WTC11 (cell line): Measurements from ENCODE around the gene SUPT7L. TPM values are rescaled to one million over a fixed set of nuclear protein-coding genes. Genes with fewer than 3 reads are reported as not detected.

Source experiments
- ATAC-seq: fragments of 200-7000 bp; cut with Tn5 transposase; 2 replicates; pipeline ENCODE4 v1.10.0; 2021; ENCODE audit warnings: mild to moderate bottlenecking, moderate library complexity
- CTCF ChIA-PET: fragments of 300-600 bp; sonication (Branson Sonifier 250); formaldehyde crosslinking; loops from one replicate; lab custom pipeline; 2021; ENCODE audit warnings: antibody characterized with exemption; lab: Charles Lee
- POLR2A ChIA-PET: fragments of 350-600 bp; sonication (Branson Sonifier 250); formaldehyde crosslinking; loops from one replicate; lab custom pipeline; 2021; ENCODE audit warnings: antibody characterized with exemption; lab: Charles Lee
- DNase-seq: peaks from one replicate; pipeline ENCODE4 v3.0.0; 2021; ENCODE audit warnings: low spot score
- H3K27ac Mint-ChIP-seq: 2 replicates; pipeline ENCODE4 v1.8.0; 2021; ENCODE audit warnings: mixed read lengths
- H3K27me3 Mint-ChIP-seq: 2 replicates; pipeline ENCODE4 v1.8.0; 2021; ENCODE audit warnings: low read depth, mild to moderate bottlenecking, moderate library complexity, mixed read lengths
- H3K36me3 Mint-ChIP-seq: 2 replicates; pipeline ENCODE4 v1.8.0; 2021; ENCODE audit warnings: mixed read lengths
- H3K4me1 Mint-ChIP-seq: 2 replicates; pipeline ENCODE4 v1.8.0; 2022; ENCODE audit warnings: mixed read lengths
- H3K4me3 Mint-ChIP-seq: 2 replicates; pipeline ENCODE4 v1.8.0; 2021; ENCODE audit warnings: mild to moderate bottlenecking, moderate library complexity, mixed read lengths
- H3K9me3 Mint-ChIP-seq: 2 replicates; pipeline ENCODE4 v1.8.0; 2021; ENCODE audit warnings: mixed read lengths
- ATF1 ChIP-seq: sonication (generic); formaldehyde crosslinking; IDR thresholded peaks from 2 replicates; pipeline ENCODE4 v1.8.1; 2023; ENCODE audit warnings: mild to moderate bottlenecking, moderate library complexity, missing genetic modification reagents
- E2F5 ChIP-seq: sonication (generic); formaldehyde crosslinking; IDR thresholded peaks from 2 replicates; pipeline ENCODE4 v1.8.1; 2022; ENCODE audit warnings: mild to moderate bottlenecking, moderate library complexity, missing genetic modification reagents
- ETV6 ChIP-seq: sonication (generic); formaldehyde crosslinking; IDR thresholded peaks from 2 replicates; pipeline ENCODE4 v1.8.1; 2022; ENCODE audit warnings: mild to moderate bottlenecking, missing genetic modification reagents
- FOXK1 ChIP-seq: sonication (generic); formaldehyde crosslinking; IDR thresholded peaks from 2 replicates; pipeline ENCODE4 v1.8.0; 2022; ENCODE audit warnings: mild to moderate bottlenecking, moderate library complexity, missing genetic modification reagents
- MXD4 ChIP-seq: fragments of 250-450 bp; sonication (Bioruptor Pico); IDR thresholded peaks from 2 replicates; pipeline ENCODE4 v1.8.0; 2021; ENCODE audit warnings: mild to moderate bottlenecking, moderate library complexity, borderline replicate concordance
- NFE2L1 ChIP-seq: sonication (generic); formaldehyde crosslinking; IDR thresholded peaks from 2 replicates; pipeline ENCODE4 v1.8.1; 2023; ENCODE audit warnings: missing genetic modification reagents
- NR2C2 ChIP-seq: sonication (generic); formaldehyde crosslinking; IDR thresholded peaks from 2 replicates; pipeline ENCODE4 v1.8.0; 2022; ENCODE audit warnings: mild to moderate bottlenecking, missing genetic modification reagents
- NR3C1 ChIP-seq: sonication (generic); formaldehyde crosslinking; conservative IDR thresholded peaks from 2 replicates; pipeline ENCODE4 v1.8.1; 2023; ENCODE audit warnings: low read depth, mild to moderate bottlenecking, missing genetic modification reagents
- RELA ChIP-seq: sonication (generic); formaldehyde crosslinking; IDR thresholded peaks from 2 replicates; pipeline ENCODE4 v1.8.1; 2022; ENCODE audit warnings: missing genetic modification reagents, mild to moderate bottlenecking, borderline replicate concordance
- TEAD1 ChIP-seq: sonication (generic); formaldehyde crosslinking; IDR thresholded peaks from 2 replicates; pipeline ENCODE4 v1.8.0; 2022; ENCODE audit warnings: mild to moderate bottlenecking, missing genetic modification reagents
- TEAD4 ChIP-seq: sonication (generic); formaldehyde crosslinking; IDR thresholded peaks from 2 replicates; pipeline ENCODE4 v1.8.0; 2022; ENCODE audit warnings: mild to moderate bottlenecking, missing genetic modification reagents
- ZNF121 ChIP-seq: sonication (generic); formaldehyde crosslinking; IDR thresholded peaks from 2 replicates; pipeline ENCODE4 v1.8.0; 2023; ENCODE audit warnings: missing genetic modification reagents
- ZNF219 ChIP-seq: sonication (generic); formaldehyde crosslinking; IDR thresholded peaks from 2 replicates; pipeline ENCODE4 v1.8.0; 2023; ENCODE audit warnings: missing genetic modification reagents, mild to moderate bottlenecking, borderline replicate concordance
- ZNF263 ChIP-seq: sonication (generic); formaldehyde crosslinking; IDR thresholded peaks from 2 replicates; pipeline ENCODE4 v1.8.1; 2022; ENCODE audit warnings: low read depth, mild to moderate bottlenecking, moderate library complexity, missing genetic modification reagents
- ZNF317 ChIP-seq: sonication (generic); formaldehyde crosslinking; IDR thresholded peaks from 2 replicates; pipeline ENCODE4 v1.8.1; 2023; ENCODE audit warnings: low read depth, mild to moderate bottlenecking, moderate library complexity, missing genetic modification reagents, borderline replicate concordance
- total RNA-seq: library from RNA; stranded (reverse); gene quantifications from 3 replicates; pipeline ENCODE4 v1.2.3, GENCODE V29; 2021
- TF ChIP-seq, protein P1 (sequence below): fragments of 200-600 bp; IDR thresholded peaks from 2 replicates; pipeline ENCODE4 v1.8.0; 2022; ENCODE audit warnings: antibody characterized with exemption
- TF ChIP-seq, protein P2 (sequence below): sonication (generic); formaldehyde crosslinking; IDR thresholded peaks from 2 replicates; pipeline ENCODE4 v1.8.1; 2023; ENCODE audit warnings: mild to moderate bottlenecking, missing genetic modification reagents
- TF ChIP-seq, protein P3 (sequence below): sonication (generic); formaldehyde crosslinking; IDR thresholded peaks from 2 replicates; pipeline ENCODE4 v1.8.0; 2022; ENCODE audit warnings: mild to moderate bottlenecking, missing genetic modification reagents

Gene SUPT7L
- total RNA-seq, 1 experiment from 2014 or later, result 22.6 TPM

DNA sequence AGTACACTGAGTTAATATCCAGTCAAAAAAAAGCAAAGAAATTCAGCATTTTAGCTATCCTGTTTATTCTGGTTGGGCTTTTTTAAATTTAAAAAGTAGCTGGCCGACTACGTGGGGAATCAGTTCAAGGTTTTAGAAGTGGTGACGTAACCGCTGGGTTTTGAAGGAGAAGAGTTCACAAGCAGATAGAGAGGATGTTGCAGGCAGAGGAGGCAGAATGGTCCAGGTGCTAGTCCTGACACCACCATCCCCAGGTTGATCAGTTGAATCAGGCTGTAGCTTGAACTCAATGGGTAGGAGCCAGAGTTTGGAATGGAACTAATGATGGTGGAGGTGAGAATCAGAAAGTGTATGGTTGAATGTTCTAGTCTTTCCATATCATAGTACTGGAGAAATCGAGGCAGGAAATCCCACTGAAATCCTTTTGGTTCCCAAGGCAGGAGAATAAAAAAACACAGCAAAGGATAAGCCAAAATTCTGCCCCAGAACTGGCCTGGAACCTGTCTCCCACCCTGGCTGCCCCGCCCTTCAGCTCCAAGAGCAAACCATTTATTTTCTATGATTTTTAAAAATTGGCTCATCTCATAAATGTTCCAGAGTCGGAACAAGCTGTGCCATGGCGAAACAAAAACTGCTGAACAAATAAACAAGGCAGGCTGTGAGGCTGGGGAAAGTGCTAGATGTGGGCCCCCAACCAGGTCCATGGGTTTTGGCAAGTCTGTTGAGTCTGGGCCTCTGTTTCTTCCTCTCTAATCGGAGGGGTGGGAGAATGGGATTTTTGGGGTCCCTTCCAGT lies 44.2 kb upstream of the SUPT7L start (continued):
- TF ChIP-seq, protein P1, sequence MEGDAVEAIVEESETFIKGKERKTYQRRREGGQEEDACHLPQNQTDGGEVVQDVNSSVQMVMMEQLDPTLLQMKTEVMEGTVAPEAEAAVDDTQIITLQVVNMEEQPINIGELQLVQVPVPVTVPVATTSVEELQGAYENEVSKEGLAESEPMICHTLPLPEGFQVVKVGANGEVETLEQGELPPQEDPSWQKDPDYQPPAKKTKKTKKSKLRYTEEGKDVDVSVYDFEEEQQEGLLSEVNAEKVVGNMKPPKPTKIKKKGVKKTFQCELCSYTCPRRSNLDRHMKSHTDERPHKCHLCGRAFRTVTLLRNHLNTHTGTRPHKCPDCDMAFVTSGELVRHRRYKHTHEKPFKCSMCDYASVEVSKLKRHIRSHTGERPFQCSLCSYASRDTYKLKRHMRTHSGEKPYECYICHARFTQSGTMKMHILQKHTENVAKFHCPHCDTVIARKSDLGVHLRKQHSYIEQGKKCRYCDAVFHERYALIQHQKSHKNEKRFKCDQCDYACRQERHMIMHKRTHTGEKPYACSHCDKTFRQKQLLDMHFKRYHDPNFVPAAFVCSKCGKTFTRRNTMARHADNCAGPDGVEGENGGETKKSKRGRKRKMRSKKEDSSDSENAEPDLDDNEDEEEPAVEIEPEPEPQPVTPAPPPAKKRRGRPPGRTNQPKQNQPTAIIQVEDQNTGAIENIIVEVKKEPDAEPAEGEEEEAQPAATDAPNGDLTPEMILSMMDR, result no peak

DNA sequence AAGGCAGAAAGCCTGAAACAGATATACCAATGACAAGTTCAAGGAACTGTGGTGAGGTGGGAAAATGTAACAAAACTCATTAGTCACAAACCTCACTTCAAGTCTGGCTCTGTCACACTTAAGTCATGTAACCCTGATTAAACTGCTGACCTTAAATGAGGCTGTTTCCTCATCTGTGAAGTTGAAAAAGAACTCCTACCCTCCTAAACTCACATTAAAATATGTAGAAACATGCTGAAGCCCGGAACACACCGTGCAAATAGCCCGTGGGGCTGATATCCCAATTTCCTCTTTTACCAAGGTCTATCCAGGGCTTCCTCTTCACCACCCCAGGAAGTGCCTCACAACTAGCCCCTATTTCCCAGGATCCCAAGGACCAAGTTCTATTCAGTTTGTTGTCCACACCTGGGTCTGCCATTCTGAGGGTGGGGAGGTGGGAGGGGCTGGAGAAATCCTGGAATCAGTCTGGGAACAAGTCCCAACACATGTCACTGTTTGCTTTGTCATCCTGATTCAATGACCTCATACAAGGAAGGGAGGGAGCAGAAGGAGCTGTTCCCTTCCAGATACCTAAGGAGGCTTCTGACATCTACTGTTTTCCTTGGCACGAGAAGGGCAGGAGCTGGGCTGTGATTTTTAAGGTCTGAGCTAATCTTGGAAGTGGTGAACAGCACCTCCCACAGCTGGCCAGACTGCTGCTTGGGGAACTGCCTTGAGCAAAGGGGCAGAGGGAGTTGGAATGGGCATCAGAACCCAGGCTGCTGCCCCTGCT lies 42.6 kb upstream of the SUPT7L start:
- no peak for DNase-seq
- no peaks in the 10 kb centered on the region for H3K27me3 Mint-ChIP-seq
- no peaks in the 10 kb centered on the region for H3K9me3 Mint-ChIP-seq
- H3K27ac Mint-ChIP-seq, result no peak overlapping the region
- TF ChIP-seq TEAD4 (no peak), FOXK1 (no peak), ZNF263 (CRISPR knock-in tag) (no peak), ATF1 (CRISPR knock-in tag) (no peak), ZNF317 (CRISPR knock-in tag) (no peak), NFE2L1 (CRISPR knock-in tag) (no peak), ETV6 (no peak), ZNF121 (CRISPR knock-in tag) (no peak), ZNF219 (no peak), TEAD1 (CRISPR knock-in tag) (no peak), E2F5 (CRISPR knock-in tag) (no peak), NR2C2 (CRISPR knock-in tag) (no peak), MXD4 (CRISPR knock-in tag) (no peak), NR3C1 (CRISPR knock-in tag) (no peak), RELA (CRISPR knock-in tag) (no peak)
- TF ChIP-seq, protein P2, sequence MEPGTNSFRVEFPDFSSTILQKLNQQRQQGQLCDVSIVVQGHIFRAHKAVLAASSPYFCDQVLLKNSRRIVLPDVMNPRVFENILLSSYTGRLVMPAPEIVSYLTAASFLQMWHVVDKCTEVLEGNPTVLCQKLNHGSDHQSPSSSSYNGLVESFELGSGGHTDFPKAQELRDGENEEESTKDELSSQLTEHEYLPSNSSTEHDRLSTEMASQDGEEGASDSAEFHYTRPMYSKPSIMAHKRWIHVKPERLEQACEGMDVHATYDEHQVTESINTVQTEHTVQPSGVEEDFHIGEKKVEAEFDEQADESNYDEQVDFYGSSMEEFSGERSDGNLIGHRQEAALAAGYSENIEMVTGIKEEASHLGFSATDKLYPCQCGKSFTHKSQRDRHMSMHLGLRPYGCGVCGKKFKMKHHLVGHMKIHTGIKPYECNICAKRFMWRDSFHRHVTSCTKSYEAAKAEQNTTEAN (CRISPR knock-in tag), result no peak
- TF ChIP-seq, protein P3, sequence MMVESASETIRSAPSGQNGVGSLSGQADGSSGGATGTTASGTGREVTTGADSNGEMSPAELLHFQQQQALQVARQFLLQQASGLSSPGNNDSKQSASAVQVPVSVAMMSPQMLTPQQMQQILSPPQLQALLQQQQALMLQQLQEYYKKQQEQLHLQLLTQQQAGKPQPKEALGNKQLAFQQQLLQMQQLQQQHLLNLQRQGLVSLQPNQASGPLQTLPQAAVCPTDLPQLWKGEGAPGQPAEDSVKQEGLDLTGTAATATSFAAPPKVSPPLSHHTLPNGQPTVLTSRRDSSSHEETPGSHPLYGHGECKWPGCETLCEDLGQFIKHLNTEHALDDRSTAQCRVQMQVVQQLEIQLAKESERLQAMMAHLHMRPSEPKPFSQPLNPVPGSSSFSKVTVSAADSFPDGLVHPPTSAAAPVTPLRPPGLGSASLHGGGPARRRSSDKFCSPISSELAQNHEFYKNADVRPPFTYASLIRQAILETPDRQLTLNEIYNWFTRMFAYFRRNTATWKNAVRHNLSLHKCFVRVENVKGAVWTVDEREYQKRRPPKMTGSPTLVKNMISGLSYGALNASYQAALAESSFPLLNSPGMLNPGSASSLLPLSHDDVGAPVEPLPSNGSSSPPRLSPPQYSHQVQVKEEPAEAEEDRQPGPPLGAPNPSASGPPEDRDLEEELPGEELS (CRISPR knock-in tag), result no peak
- ChIA-PET CTCF (interaction anchor here (1.3 to 4.0 kb wide), 4 partner anchors 17 to 47 kb away, joined by 7 to 26 read pairs (median 18); no protein-coding TSS in a partner anchor), POLR2A (interaction anchor here (0.9 to 1.0 kb wide), 2 partner anchors 11 to 47 kb away, joined by 5 to 6 read pairs; no protein-coding TSS in a partner anchor)
- no peak overlapping the region for H3K4me3 Mint-ChIP-seq
- no peaks in the 10 kb centered on the region for H3K36me3 Mint-ChIP-seq
- no peaks in the 10 kb centered on the region; the same call in 1 of the 2 replicates for H3K4me1 Mint-ChIP-seq
- no peak for ATAC-seq
